ENCODE measurements around the gene GPSM3. TPM values are rescaled to one million over a fixed set of nuclear protein-coding genes. Genes with fewer than 3 reads are reported as not detected.

GPSM3 gene
- total and polyA plus RNA-seq, 2 of the 13 experiments (the other 11 are each of a cell fraction or from before 2014, with no cell fraction given) = 0.18 to 6.2 TPM

- TF ChIP-seq THYN1 (CRISPR knock-in tag; IDR thresholded peaks at IDR 0.05; ENCODE audit: borderline replicate concordance, low read depth) (0 out of 2 replicates have a peak, but pooled peaks have one; percentile 76), SIX4 (CRISPR knock-in tag; IDR thresholded peaks at IDR 0.05) (no peak), JARID2 (CRISPR knock-in tag; IDR thresholded peaks at IDR 0.05; ENCODE audit: insufficient replicate concordance) (peak; percentile 12), SPEN (CRISPR knock-in tag; IDR thresholded peaks at IDR 0.05; ENCODE audit: low read depth) (no peak; the same call in 1 of the 2 replicates), NR2F6 (IDR thresholded peaks at IDR 0.05) (peak; percentile 23; the same call in 1 of the 2 replicates), NR2F6 (CRISPR knock-in tag; IDR thresholded peaks at IDR 0.05) (0 out of 2 replicates have a peak, but pooled peaks have one; percentile 5), FOXK1 (CRISPR knock-in tag; IDR thresholded peaks at IDR 0.05; ENCODE audit: borderline replicate concordance, low read depth) (0 out of 2 replicates have a peak, but pooled peaks have one; percentile 7), ZNF709 (CRISPR knock-in tag; IDR thresholded peaks at IDR 0.05) (0 out of 2 replicates have a peak, but pooled peaks have one; percentile 16), PRDM10 (CRISPR knock-in tag; IDR thresholded peaks at IDR 0.05; ENCODE audit: low read depth) (peak; percentile 36; the same call in 1 of the 2 replicates), ZNF101 (CRISPR knock-in tag; IDR thresholded peaks at IDR 0.05; ENCODE audit: borderline replicate concordance, low read depth) (no peak), ZNF44 (CRISPR knock-in tag; IDR thresholded peaks at IDR 0.05) (peak; percentile 45; the same call in 1 of the 2 replicates)
- TF ChIP-seq, protein P1, sequence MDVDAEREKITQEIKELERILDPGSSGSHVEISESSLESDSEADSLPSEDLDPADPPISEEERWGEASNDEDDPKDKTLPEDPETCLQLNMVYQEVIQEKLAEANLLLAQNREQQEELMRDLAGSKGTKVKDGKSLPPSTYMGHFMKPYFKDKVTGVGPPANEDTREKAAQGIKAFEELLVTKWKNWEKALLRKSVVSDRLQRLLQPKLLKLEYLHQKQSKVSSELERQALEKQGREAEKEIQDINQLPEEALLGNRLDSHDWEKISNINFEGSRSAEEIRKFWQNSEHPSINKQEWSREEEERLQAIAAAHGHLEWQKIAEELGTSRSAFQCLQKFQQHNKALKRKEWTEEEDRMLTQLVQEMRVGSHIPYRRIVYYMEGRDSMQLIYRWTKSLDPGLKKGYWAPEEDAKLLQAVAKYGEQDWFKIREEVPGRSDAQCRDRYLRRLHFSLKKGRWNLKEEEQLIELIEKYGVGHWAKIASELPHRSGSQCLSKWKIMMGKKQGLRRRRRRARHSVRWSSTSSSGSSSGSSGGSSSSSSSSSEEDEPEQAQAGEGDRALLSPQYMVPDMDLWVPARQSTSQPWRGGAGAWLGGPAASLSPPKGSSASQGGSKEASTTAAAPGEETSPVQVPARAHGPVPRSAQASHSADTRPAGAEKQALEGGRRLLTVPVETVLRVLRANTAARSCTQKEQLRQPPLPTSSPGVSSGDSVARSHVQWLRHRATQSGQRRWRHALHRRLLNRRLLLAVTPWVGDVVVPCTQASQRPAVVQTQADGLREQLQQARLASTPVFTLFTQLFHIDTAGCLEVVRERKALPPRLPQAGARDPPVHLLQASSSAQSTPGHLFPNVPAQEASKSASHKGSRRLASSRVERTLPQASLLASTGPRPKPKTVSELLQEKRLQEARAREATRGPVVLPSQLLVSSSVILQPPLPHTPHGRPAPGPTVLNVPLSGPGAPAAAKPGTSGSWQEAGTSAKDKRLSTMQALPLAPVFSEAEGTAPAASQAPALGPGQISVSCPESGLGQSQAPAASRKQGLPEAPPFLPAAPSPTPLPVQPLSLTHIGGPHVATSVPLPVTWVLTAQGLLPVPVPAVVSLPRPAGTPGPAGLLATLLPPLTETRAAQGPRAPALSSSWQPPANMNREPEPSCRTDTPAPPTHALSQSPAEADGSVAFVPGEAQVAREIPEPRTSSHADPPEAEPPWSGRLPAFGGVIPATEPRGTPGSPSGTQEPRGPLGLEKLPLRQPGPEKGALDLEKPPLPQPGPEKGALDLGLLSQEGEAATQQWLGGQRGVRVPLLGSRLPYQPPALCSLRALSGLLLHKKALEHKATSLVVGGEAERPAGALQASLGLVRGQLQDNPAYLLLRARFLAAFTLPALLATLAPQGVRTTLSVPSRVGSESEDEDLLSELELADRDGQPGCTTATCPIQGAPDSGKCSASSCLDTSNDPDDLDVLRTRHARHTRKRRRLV (CRISPR knock-in tag; IDR thresholded peaks at IDR 0.05) = 0 out of 2 replicates have a peak, but pooled peaks have one; percentile 39
- TF ChIP-seq, protein P2, sequence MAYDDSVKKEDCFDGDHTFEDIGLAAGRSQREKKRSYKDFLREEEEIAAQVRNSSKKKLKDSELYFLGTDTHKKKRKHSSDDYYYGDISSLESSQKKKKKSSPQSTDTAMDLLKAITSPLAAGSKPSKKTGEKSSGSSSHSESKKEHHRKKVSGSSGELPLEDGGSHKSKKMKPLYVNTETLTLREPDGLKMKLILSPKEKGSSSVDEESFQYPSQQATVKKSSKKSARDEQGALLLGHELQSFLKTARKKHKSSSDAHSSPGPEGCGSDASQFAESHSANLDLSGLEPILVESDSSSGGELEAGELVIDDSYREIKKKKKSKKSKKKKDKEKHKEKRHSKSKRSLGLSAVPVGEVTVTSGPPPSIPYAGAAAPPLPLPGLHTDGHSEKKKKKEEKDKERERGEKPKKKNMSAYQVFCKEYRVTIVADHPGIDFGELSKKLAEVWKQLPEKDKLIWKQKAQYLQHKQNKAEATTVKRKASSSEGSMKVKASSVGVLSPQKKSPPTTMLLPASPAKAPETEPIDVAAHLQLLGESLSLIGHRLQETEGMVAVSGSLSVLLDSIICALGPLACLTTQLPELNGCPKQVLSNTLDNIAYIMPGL (CRISPR knock-in tag; IDR thresholded peaks at IDR 0.05; ENCODE audit: borderline replicate concordance in 1 of 2, low read depth in 1 of 2) = peak in 1 of 2 experiments; percentile 25; a peak in 3 of 4 replicates
- TF ChIP-seq, protein P3, sequence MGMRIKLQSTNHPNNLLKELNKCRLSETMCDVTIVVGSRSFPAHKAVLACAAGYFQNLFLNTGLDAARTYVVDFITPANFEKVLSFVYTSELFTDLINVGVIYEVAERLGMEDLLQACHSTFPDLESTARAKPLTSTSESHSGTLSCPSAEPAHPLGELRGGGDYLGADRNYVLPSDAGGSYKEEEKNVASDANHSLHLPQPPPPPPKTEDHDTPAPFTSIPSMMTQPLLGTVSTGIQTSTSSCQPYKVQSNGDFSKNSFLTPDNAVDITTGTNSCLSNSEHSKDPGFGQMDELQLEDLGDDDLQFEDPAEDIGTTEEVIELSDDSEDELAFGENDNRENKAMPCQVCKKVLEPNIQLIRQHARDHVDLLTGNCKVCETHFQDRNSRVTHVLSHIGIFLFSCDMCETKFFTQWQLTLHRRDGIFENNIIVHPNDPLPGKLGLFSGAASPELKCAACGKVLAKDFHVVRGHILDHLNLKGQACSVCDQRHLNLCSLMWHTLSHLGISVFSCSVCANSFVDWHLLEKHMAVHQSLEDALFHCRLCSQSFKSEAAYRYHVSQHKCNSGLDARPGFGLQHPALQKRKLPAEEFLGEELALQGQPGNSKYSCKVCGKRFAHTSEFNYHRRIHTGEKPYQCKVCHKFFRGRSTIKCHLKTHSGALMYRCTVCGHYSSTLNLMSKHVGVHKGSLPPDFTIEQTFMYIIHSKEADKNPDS (CRISPR knock-in tag; IDR thresholded peaks at IDR 0.05) = no peak
Measured at GRCh38 chr6:32194825-32195651, 2.6 kb upstream of the GPSM3 start (continued).
